ENCODE data around the gene TRIO.

The TRIO gene

DNA sequence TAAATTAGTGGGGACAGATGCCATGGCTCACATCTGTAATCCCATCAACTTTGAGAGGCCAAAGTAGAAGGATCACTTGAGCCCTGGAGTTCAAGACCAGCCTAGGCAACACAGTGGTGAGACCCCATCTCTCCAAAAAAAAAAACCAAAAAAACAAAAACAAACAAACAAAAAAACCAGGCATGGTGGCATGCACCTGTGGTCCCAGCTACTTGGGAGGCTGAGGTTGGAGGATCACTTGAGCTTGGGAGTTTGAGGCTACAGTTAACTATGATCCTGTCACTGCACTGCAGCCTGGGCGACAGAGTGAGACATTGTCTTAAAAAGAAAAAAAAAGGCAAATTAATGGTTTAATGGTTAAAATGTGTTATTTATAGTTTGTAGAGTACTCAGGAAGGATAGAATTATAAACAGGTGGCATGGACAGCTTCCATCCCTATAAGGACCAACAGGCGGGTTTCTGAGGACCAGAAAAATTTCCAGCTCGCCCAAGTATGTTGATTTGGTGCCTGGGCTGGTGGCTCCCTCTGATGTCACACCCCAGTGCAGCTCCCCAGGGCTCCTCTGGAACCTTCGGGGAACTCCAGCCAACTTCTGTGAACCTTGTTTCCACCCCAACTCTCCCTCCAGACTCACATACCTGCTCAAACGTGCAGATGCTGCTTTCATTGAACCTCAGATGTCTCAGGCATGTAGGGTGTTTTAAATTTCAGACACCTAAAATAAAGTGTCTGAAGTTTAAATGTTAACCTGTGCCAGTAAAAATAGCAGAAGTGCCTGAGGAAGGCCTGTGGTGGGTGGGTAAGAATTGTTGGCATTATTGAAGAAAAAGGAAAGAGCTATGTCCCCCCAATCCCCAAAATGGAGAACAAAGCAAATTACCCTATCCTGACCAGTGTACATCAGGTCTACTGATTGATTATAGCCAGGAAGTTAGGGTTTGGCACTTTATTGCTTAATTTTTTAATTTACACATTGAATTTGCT is 69.0 kb downstream of the TRIO start:
- no peak for DNase-seq

DNA sequence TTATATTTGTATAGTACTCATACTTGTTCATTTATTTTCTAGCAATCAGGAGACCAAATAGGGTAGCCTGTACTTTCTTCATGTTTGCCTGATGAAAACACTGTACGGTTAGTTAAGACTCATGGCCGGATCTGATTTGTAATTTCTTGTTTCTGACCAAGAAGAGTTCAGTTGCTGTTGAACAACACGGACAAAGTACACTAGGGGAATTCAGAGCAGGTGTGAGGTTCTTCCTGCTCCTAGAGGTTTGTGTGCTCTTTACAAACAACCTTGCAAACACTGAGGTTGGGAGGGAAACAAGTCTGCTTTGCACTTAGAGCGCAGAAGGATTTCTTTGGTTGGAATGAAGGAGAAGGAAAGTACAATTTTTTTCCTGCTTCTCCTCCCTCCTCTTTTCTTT is 69.7 kb downstream of the TRIO start:
- no peak for DNase-seq

DNA sequence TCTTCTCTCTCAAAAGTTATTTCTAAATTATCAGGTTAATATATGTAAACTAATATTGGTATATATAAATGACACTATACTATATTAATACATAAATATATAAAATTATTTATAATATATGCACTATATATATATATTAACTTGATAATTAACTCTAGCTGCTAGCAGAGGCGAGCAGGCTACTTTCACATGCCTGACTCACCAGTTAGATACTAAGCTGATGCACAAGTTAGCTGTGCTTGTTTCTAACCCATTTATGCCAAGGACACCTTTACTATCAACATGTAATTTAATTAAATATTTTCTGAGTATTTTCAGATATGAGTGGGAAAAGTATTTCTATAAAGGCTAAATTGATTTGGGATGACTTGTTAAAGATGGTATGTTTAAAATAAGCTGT is 70.1 kb downstream of the TRIO start:
- no peak for DNase-seq

DNA sequence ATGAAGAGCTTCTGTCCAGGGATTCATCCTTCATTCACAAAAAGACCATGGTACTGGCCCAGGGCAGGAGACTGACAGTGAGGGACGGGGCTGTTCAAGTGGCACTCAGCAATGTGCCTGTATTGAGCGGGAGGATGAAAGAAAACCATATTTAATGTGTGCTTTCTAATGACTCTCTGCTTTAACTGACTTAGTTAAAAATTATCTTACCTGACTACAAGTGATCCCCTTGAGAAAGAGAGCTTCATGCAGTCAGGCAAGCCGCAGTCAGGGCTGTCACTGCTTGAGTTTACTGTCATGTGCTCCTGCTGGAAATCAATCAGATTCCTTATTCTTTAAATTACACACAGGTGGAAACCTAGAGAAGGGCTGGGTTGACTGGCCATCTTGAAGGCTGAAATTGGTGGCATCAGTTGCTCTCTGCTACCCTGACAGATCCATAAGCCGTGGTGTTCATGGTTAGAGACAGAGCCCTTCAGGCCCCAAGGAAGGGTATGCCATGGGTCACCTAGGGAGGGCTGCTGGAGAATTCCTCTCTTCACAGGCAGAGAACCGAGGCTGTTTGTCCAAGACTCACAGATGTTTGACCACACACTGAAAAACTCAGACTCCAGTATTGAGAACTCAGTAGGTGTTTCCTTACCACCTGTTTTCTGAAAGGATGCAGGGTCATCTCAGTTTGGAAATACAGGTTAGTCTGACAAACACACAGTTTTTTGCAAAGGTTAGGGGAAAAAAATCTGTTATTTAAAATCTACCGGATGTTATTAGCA is 70.9 kb downstream of the TRIO start:
- DNase-seq = no peak

DNA sequence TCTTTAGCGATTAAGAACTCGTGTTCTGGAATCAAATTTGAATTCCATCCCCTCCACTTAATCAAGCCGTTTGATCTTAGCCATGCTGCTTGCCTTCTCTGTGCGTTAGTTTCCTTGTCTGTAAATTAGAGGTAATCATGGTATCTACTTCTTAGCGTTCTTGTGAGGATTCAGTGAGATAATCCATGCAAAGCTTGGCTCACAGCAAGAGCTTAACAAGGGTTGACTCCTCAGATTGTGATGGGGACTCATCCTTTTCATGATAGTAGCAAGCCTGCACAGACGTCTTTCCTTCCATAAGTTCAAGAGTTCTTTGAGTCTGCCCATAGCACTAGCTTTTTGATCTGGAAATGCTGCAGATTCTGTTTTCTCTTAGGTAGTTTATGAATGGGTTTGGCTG is 72.8 kb downstream of the TRIO start:
- no peak for DNase-seq

DNA sequence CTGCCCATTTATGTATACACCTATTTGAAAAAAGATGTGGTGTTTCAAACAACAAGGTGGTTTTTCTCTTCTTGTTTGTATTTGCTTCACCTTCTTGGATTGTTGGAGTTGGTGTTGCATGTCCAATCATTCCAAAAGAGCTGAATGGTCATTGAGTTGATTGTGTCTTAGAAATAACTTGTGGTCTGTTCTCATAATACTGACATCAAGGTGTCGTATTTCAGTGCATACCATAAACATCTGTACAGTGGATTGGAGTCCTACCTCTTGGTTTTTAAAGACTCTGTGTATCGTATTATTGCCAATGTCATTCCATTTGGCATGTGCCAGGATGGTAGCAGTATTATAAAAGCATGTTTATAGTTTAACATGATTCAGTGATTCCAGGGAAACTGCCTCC is 73.2 kb downstream of the TRIO start:
- DNase-seq = no peak

DNA sequence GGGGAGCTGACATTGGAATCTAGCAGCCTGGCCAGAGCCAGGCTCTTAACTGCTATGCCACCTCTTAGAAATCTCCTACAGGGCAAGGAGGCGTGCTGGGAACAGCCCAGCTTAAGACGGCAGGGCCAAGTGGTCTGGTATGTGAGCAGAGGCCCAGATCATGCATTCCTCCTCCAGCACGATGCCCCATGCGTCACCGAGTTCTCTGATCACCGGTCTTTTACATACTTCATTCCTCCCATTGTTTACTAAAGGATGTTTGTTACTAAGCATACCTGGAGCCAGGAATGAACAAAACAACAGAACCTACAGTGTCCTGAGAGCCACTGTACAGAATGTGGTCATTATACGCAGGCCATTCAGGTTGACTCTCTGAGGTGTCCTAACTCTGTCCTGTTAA is 73.8 kb downstream of the TRIO start:
- no peak for DNase-seq

DNA sequence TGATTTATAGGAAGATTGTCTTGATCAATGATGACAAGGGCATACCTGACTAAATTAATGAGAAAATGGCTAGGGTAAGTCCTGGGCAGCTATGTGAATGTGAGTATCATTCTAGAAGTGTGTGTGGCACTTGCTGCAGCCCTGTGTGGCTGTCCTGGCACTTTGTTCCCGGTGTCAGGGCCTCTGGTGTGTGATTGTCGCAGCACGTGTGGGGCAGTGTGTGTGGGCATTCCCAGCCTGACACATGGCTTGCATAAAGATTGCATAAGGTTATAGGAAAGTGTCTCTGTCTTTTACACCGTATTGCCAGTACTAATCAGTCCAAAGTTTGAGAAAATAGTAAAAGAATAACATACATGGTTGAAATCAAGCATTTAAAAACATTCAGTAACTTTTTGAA is 74.4 kb downstream of the TRIO start:
- DNase-seq = no peak

DNA sequence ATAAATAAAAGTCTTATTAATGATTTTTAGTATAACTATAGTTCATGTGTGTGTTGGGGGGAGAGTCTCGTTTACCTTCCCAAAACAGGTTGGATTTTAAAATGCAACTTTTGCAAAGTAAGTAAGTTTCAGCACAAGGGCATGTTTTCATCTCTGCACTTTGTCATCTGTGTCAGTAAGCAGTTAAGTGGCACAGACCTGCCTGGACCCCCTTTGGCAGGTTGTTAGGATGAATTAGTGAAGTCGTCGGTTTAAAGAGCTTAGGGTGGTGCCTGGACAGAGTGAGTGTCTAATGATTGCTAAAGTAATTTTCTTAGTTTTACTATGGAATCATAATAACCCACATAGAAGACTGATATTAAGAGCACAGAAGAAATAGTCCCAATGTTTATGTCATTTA is 74.9 kb downstream of the TRIO start:
- DNase-seq = no peak

DNA sequence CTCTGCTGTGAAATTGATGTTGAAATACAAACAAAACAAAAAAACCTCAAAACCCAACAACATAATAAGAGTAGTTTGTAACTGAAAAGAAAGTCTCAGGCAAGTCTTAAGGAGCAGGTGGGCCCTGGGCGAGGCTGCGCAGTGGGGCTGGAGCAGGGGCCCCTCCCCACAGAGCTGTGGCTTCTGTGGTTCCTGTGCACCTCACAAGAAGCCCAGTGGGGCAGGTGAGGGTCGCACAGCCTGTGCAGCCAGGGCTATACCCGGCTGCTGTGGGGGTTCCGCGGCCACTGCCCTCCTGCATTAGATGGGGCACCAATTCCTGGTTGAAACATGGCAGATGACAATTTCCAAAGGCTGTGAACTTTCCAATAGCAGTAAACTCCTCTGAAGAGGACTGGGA is 75.3 kb downstream of the TRIO start:
- DNase-seq = no peak

DNA sequence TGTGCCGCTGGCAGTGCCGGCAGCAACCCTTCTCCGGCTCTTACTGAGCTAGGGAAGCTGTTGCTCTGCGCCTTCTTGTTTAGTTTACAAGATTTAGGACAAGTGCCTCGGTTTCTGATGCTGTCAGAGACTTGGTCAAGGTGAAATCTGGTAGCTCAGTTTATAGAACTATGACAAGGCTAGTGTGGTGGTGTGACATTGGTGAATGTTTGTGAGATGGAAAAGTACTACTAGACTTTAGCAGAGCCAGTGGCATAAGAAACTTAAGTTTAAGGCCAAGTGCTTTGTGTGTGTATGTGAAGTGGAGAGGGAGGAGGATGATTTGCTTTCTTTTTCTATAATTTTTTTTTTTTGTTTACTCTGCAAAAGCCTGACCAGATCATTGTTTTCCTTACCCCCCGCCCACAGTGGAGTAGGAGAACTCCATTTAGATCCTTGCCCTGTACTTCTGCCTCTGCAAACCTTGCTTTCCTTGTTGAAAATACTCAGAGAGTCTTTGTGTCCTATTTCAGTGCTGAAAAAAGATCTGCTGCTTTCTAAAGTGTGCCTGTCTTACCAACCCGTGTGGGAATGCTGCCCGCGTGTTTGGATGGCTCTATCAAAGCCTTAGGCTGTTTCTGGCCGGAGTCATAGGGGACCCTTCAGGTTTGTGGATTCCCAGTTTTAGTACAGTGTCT is 75.9 kb downstream of the TRIO start:
- DNase-seq = no peak

DNA sequence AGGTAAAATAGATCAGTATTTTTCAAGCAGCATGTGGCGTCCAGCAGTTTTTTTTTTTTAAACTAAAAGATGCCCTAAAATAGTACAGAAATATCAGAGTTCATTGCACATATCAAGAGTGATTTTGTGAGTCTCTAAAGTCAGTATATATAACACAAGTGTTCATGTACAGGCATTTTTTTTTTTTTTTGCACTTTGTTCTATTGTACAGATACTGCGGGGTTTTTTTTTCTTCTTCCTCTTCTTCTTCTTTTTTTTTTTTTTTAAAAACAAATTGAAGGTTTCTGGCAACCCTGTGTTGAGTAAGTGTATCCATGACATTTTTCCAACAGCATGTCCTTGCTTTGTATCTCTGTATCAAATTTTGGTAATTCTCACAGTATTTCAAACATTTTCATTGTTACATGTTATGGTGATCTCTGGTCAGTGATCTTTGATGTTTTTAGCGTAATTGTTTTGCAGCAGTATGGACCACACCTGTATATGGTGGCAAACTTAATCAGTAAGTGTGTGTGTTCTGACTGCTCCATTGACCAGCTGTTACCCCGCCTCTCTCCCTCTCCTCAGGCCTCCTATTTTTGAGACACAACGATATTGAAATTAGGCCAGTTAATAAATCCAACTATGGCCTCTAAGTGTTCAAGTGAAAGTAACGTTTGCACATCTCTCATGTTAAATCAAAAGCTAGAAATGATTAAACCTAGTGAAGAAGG is 76.8 kb downstream of the TRIO start:
- no peak for DNase-seq

DNA sequence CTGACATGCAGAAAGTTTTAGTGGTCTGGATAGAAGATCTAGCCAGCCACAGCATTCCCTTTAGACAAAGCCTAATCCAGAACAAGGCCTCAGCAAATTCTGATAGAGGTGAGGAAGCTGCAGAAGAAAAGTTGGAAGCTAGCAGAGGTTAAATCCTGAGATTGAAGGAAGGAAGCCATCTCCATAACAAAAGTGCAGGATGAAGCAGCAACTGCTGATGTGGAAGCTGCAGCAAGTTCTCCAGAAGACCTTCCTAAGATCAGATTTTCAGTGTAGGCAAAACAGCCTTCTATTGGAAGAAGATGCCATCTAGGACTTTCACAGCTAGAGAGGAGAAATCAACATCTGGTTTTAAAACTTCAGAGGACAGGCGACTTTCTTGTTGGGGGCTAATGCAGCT is 77.5 kb downstream of the TRIO start:
- no peak for DNase-seq

DNA sequence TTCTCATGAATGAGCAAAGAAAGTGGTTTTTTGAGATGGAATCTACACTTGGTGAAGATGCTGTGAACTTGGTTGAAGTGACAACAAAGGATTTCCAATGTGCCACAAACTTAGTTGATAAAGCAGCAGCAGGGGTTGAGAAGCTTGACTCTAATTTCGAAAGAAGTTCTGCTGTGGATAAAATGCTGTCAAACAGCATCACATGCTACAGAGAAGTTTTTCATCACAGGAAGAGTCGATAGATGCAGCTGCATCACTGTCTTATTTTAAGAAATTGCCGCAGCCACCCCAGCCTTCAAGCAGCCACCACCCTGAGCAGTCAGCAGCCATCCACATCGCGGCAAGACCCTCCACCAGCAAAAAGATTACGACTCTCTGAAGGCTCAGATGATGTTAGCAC is 78.6 kb downstream of the TRIO start:
- DNase-seq = no peak

DNA sequence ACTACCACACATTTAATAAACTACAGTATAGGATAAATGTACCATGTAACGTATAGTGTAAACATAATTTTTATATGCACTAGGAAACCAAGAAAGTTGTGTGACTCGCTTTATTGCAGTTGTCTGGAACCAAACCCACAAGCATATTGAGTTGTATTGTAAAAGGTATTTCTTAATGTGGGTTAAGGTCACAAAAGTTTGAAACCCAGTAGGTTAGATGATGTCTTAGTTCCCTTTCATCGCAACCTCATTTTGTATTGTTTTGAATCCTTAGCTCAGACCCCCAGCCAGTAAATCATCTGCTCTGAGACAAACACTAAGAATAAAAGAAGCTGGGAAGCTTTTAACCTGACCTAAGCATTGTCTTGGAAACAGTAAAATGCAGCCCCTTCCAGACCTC is 79.1 kb downstream of the TRIO start:
- DNase-seq = no peak

DNA sequence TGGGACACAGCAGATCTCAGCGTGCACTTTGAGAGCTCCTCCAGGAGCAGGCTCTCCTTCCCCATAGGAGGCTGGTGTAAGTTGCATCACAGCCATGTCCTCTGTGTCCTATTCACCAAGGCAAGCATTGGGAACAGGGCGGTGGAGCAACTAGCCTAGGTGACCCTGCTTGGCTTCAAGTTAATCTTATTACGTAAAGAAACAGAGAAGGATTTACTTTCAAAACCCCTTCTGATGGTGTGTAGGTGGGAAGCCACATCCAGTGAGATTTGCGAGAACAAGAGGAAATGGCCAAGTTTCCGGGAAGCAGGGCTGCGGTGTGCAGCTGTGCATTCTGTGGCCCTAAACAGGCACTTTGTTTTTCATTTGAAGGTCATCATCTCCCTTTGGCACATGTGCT is 80.2 kb downstream of the TRIO start:
- DNase-seq = no peak

DNA sequence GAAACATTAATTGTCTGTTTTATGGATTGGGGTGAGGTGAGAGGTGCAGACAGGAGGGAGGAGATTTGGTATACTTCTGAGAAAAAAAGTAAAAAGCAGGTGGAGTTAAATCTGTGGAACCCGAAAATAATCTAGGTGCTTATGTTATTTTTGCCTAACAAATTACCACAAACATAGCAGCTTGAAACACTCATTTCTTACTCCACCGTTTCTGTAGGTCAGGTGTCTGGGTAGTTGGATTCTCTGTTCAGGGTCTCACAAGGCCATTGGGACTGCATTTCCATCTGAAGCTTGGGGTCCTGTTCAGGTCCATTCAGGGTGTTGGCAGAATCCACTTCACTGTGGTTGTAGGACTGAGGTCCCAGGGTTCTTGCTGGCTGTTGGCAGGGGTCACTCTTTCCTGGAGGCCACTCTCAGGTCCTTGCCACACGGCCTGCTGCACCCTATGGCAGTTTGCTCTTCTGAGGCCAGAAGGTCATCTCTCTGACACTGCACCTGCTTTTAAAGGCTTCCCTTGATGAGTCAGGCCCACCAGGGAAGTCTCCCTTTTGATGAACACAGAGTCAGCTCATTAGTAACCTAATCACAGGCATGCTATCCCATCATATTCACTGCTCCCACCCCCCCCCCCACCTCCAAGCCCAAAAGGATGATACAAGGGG is 82.2 kb downstream of the TRIO start:
- no peak for DNase-seq

DNA sequence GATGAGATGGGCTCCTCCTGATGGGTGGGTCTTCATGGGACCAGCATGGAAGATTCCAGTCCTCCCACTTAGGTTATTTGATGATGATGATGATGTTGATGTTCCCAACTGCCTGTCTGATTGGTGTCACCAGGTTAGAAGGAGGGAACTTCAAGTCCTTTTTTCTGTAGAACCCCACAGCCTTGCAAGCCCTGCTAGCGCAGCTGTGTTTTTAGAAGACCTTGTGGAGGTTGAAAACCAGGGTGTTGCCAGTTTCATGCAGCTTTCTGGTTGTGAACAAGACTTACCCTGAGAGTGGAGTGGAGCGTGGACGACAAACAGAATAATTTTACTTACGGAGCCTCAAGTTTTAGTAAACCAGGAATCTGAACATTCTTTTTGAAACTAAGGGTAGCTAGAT is 83.0 kb downstream of the TRIO start:
- DNase-seq = no peak

DNA sequence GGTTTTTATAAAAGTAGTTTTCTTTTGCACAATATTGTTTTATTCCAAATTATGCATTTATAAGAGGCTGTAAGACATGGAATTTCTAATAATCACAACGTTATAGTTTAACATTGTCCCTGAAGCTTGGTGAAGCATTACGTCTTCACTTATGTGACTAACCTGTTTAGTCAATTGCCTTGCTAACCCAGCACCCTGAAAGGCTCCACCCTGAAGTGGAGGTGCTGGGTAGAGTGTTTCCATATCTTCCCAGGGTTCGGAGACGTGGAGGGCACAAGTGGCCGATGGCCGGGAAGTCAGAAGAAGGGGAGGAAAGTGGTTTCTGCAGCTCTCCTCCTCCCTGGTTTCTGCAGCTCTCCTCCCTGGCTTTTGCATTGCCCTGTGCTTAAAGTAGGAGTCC is 83.4 kb downstream of the TRIO start:
- no peak for DNase-seq

DNA sequence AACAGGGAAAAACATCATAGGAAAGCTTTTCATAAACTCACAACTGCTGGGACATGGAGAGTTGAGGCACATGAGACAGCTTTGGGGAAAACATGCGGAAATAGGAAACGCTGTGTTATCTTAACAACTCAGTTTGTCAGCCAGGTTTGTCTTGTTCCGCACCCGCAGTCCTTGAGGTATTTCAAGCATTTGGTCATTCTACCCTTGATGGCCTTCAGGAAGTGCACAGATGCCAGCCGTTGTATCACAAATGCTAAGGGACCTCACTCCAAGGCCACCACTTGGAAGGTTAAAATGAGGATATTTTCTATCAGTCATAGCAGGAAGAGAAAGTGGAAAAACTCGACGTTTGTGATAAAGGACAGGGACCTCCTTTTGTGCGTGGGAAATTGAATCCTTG is 83.8 kb downstream of the TRIO start:
- DNase-seq = no peak

DNA sequence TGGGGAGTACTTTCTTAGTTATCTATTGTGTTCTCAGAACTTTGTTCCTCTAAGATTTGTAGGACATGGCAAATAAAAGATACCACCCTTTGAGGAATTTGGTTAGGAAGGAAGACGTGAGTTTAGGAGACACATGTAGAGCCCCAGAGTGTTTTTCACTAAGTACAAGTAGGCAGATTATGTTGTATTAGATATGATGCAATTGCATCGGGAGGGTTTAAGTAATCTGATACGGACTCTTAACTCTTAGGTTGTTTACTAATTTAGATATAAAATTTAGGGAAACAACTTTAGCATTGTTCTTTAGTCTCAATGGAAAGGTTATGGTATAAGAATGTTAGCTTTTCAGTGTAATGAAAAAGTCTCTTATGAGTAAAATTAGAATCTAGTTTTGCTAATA is 84.4 kb downstream of the TRIO start:
- DNase-seq = no peak

DNA sequence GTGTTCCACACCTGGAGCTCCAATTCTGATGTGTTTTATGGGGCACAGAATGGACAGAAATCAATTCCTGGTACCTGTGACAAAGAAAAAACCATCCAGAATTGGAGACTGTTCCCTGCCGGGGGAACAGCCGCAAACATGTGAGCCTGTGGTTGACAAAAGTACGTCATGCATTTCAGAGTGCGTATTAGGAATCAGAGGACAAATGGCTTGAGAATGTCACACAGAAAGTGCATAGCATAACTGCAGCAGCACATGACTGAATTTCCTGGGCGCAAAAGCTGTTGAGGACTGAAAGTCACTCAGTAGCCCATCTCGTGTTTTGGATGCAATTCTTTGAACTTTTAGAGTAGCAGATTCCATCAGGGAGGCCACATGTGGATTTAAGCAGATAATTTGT is 85.1 kb downstream of the TRIO start:
- DNase-seq = no peak

DNA sequence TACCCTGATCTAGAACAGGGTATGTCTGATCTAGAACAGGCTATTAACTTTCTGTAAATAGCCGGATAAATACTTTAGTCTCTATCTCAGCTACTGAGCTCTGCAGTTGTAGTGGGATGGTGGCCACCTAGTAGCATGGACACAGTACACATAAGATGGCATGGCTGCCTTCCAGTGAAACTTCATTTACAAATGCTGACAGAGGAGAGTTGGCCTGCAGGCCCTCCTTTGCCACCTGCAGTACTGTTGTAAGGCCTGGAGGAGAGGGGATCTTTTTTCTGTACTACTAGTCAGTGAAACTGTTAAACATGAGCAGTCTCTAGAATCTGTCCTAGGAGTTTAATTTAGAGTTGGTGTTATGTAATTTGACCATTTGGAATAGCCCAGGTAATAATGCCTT is 86.0 kb downstream of the TRIO start:
- DNase-seq = no peak
